ENCODE data around the gene TMX3.

DNA sequence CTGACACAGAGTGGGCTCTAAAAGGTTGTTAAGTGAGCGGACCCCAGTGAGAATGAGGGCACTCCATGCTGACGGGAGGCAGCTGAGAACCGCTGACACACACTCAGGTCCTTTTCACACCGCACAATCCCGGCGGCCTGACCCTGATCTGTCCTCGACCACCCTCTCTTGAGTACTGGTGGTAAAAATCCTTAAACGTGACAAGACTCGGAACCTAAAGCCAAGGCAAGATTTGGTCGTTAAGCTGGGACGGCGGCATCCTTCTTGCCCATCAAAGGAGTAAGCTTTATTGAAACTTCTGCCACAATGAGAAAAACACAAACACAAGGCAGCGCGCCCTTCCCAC, 569 bp downstream of the TMX3 start:
- TF ChIP-seq, protein P1, sequence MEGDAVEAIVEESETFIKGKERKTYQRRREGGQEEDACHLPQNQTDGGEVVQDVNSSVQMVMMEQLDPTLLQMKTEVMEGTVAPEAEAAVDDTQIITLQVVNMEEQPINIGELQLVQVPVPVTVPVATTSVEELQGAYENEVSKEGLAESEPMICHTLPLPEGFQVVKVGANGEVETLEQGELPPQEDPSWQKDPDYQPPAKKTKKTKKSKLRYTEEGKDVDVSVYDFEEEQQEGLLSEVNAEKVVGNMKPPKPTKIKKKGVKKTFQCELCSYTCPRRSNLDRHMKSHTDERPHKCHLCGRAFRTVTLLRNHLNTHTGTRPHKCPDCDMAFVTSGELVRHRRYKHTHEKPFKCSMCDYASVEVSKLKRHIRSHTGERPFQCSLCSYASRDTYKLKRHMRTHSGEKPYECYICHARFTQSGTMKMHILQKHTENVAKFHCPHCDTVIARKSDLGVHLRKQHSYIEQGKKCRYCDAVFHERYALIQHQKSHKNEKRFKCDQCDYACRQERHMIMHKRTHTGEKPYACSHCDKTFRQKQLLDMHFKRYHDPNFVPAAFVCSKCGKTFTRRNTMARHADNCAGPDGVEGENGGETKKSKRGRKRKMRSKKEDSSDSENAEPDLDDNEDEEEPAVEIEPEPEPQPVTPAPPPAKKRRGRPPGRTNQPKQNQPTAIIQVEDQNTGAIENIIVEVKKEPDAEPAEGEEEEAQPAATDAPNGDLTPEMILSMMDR (IDR thresholded peaks at IDR 0.05) = no peak
- TF ChIP-seq POLR2A (IDR thresholded peaks at IDR 0.05) = no peak

Data from testis (tissue), 2 donors.